Chondrocyte (in vitro differentiated cells): ENCODE data around the gene SH3PXD2A. TPM values are rescaled to one million over a fixed set of nuclear protein-coding genes. Genes with fewer than 3 reads are reported as not detected.

Experiments used
- DNase-seq: peaks from one replicate; pipeline ENCODE4 v3.0.0; 2021; ENCODE audit warnings: mixed read lengths, low spot score
- H3K27ac Mint-ChIP-seq: one replicate; pipeline ENCODE4 v1.8.0; 2021; ENCODE audit warnings: mild to moderate bottlenecking, moderate library complexity, mixed read lengths; ENCODE audit not compliant: unreplicated experiment
- H3K27me3 Mint-ChIP-seq: 2 replicates; pipeline ENCODE4 v1.8.0; 2021; ENCODE audit warnings: low read depth, mixed read lengths
- H3K36me3 Mint-ChIP-seq: 2 replicates; pipeline ENCODE4 v1.8.0; 2021; ENCODE audit warnings: low read depth, mixed read lengths
- H3K4me1 Mint-ChIP-seq: 2 replicates; pipeline ENCODE4 v1.8.0; 2021; ENCODE audit warnings: low read depth, mild to moderate bottlenecking, mixed read lengths
- H3K4me3 Mint-ChIP-seq: one replicate; pipeline ENCODE4 v1.8.0; 2021; ENCODE audit warnings: mild to moderate bottlenecking, moderate library complexity, mixed read lengths; ENCODE audit not compliant: unreplicated experiment
- H3K9me3 Mint-ChIP-seq: 2 replicates; pipeline ENCODE4 v1.8.0; 2021; ENCODE audit warnings: low read depth, mixed read lengths
- total RNA-seq: library from RNA; stranded (reverse); gene quantifications from 3 replicates; pipeline ENCODE4 v1.2.1, GENCODE V29; 2021
- TF ChIP-seq, protein P1 (sequence below): fragments of 200-600 bp; sonication (generic); IDR thresholded peaks from 2 replicates; pipeline ENCODE4 v1.5.0; 2021; ENCODE audit warnings: antibody characterized with exemption, mild to moderate bottlenecking, moderate library complexity

Gene SH3PXD2A
- total RNA-seq, 1 donor from 2014 or later, result 46.0 TPM

DNA sequence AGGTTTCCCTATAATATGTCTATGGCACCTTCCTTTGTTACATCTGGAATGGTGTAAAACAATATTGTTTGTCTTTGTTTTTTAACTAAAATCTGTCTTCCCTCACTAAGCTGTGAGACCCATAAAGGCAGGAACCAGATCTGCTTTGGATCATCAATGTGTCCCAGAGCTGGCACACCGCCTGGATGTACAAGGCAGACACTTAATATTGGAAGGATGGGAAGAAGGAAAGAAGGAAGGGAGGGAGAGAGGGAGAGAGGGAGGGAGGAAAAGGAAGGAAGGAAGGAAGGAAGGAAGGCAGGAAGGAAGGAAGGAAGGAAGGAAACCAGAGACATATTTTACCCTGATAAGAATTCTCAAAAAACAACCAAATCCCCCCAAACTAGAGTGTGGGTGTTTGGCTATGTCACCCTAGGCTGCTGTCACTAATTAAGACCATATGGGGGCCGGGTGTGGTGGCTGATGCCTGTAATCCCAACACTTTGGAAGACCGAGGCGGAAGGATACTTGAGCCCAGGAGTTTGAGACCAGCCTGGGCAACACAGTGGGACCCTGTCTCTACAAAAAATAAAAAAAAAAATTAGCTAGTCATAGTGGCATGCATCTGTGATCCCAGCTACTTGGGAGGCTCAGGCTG is 59.6 kb downstream of the SH3PXD2A start:
- Mint-ChIP-seq H3K27me3 (no peaks in the 10 kb centered on the region), H3K27ac (no peak overlapping the region)

DNA sequence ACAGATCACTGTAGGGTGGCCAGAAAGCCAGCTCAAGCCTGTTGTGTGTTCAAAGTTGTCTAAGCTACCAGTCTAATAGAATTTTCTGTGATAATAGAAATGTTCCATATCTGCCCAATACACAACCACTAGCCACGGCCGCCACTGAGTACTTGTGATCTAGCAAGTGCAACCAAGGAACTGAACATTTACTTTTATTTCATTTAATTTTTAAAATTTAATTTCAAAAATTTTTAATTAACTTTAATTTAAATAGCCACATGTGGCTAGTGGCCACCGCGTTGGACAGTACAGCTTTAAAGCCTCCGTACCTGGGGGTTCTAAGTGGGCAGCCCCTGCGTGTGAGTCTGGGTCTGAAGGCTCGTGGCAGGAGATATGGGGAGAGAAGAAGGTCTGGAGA is 60.4 kb downstream of the SH3PXD2A start:
- Mint-ChIP-seq H3K27me3 (no peaks in the 10 kb centered on the region), H3K27ac (no peak overlapping the region), H3K9me3 (no peaks in the 10 kb centered on the region), H3K4me3 (no peak overlapping the region), H3K36me3 (no peaks in the 10 kb centered on the region), H3K4me1 (peaks cover 5% of the 10 kb centered on the region)
- DNase-seq, result no peak
- TF ChIP-seq, protein P1, sequence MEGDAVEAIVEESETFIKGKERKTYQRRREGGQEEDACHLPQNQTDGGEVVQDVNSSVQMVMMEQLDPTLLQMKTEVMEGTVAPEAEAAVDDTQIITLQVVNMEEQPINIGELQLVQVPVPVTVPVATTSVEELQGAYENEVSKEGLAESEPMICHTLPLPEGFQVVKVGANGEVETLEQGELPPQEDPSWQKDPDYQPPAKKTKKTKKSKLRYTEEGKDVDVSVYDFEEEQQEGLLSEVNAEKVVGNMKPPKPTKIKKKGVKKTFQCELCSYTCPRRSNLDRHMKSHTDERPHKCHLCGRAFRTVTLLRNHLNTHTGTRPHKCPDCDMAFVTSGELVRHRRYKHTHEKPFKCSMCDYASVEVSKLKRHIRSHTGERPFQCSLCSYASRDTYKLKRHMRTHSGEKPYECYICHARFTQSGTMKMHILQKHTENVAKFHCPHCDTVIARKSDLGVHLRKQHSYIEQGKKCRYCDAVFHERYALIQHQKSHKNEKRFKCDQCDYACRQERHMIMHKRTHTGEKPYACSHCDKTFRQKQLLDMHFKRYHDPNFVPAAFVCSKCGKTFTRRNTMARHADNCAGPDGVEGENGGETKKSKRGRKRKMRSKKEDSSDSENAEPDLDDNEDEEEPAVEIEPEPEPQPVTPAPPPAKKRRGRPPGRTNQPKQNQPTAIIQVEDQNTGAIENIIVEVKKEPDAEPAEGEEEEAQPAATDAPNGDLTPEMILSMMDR, result no peak

More for the DNA sequence above, 59.6 kb downstream of the SH3PXD2A start:
- Mint-ChIP-seq H3K36me3 (no peaks in the 10 kb centered on the region), H3K9me3 (no peaks in the 10 kb centered on the region), H3K4me1 (peaks cover 11% of the 10 kb centered on the region), H3K4me3 (no peak overlapping the region)
- TF ChIP-seq, protein P1, result no peak
- no peak for DNase-seq

DNA sequence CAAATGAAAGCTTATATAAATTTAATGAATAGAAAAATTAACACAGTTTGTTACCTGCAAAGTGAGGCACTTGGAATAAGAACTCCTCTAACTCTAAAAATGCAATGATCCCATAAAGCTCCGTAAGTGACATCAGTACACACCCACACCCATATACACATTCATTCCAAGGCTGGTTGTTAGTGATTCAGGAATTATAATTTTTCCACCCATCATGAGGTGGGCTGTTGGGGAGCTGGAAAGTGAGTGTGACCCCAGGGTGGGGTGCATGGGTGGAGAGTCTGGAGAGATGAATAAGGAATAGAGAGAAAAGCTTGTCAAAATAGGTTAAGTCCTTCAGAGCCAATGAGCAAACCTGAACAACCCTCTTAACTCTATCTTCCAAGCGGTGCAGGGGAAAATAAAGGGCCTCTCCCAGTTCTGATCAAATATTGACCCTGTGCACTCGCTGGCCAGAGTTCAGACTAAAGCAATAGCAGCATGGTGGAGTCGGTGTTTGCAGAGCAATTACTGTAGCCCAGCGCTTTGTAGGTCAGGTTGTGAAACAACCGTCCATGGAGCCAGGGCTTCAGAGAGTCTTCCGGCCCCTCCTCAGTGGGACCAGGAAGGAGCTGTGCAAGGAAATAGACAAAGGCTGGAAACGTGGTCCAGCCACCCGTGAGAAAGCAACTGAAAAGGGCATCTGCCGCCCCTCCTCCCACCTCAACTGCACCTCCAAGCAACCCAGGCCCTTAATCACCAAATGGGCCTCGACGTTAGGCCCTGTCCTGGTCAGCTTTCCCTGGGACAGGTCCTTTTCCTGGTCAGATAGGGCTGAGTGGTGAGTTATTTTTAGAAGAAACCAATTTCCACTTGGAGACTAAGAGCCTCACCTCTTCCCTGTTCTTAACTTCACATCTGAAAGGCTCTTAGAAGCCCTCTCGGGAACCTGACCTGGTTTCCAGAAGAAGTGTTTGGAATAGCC is 61.2 kb downstream of the SH3PXD2A start:
- no peak overlapping the region for H3K4me3 Mint-ChIP-seq
- no peaks in the 10 kb centered on the region for H3K27me3 Mint-ChIP-seq
- no peaks in the 10 kb centered on the region for H3K9me3 Mint-ChIP-seq
- peaks cover 1% of the 10 kb centered on the region for H3K4me1 Mint-ChIP-seq
- H3K36me3 Mint-ChIP-seq, result no peaks in the 10 kb centered on the region
- TF ChIP-seq, protein P1, result no peak
- H3K27ac Mint-ChIP-seq, result no peak overlapping the region
- no peak for DNase-seq

DNA sequence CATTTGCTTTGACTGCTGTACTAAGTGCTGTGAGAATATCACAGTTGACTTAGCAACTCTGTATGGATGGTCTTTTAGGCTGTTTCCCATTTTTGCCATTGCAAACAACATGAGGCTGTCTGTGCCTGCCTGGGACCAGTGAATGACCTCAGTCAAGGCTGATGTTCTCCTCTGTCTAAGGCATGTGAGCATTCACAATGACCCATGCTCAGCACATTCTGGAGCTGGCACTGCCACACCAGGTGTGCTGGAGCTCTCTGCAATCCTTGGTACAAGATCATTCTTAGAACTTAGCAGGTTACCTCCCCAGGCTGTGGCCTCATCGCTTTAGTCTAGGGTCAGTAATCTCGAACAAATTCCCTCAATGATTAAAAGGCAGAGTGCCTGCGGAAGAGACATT is 61.9 kb downstream of the SH3PXD2A start:
- no peaks in the 10 kb centered on the region for H3K27me3 Mint-ChIP-seq
- H3K27ac Mint-ChIP-seq, result no peak overlapping the region
- H3K4me3 Mint-ChIP-seq, result no peak overlapping the region
- H3K4me1 Mint-ChIP-seq, result no peaks in the 10 kb centered on the region
- no peak for DNase-seq
- H3K36me3 Mint-ChIP-seq, result no peaks in the 10 kb centered on the region
- TF ChIP-seq, protein P1, result no peak
- H3K9me3 Mint-ChIP-seq, result no peaks in the 10 kb centered on the region

DNA sequence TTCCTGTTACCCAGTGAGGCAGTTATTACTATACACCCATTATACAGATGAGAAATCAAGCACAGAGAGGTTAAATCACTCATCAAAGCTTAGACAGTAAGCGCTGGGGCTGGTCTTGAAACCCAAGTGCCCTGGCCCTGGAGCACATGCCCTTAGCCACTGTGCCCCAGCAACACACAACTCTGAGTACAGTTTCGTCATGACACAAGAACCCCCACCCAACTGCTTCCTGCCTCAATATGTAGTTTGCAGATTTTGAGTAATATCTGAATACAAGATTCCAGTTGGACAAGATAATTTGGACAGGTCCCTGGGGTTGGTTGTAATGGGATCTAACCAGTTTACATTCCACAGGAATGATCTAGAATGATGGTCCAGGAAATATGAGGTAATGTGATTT is 62.8 kb downstream of the SH3PXD2A start:
- Mint-ChIP-seq H3K27me3 (no peaks in the 10 kb centered on the region), H3K27ac (no peak overlapping the region), H3K4me3 (no peak overlapping the region), H3K4me1 (no peaks in the 10 kb centered on the region), H3K36me3 (no peaks in the 10 kb centered on the region), H3K9me3 (no peaks in the 10 kb centered on the region)
- TF ChIP-seq, protein P1, result no peak
- no peak for DNase-seq
